Fibroblast of the aortic adventitia (primary cell): ENCODE data around the gene TIMM13. TPM values are rescaled to one million over a fixed set of nuclear protein-coding genes. Genes with fewer than 3 reads are reported as not detected.

ENCODE experiments used
- DNase-seq: peaks from one replicate; pipeline ENCODE4 v3.0.0-alpha.2; 2010; ENCODE audit warnings: low read depth
- H3K4me3 ChIP-seq: 2 replicates; pipeline ENCODE4 v1.5.1; 2011; ENCODE audit warnings: low read depth, mild to moderate bottlenecking, control low read depth, low read length, moderate library complexity
- total RNA-seq: library from RNA; depleted of rRNA; stranded (reverse); fragments of >200 nt; gene quantifications from 2 replicates; pipeline ENCODE4 v1.2.3, GENCODE V29; 2012; ENCODE audit warnings: low replicate concordance
- TF ChIP-seq, protein P1 (sequence below): IDR thresholded peaks from 2 replicates; pipeline ENCODE4 v1.5.1; 2011; ENCODE audit warnings: mild to moderate bottlenecking, low read length, control low read depth, inconsistent platforms; ENCODE audit not compliant: insufficient read depth

Gene TIMM13
- total RNA-seq, 1 donor: 33.1 TPM

GRCh38 chr19:2453431-2454025 is 26.1 kb upstream of the TIMM13 start:
- no peak for DNase-seq
- H3K4me3 ChIP-seq: no peak overlapping the region
- TF ChIP-seq, protein P1, sequence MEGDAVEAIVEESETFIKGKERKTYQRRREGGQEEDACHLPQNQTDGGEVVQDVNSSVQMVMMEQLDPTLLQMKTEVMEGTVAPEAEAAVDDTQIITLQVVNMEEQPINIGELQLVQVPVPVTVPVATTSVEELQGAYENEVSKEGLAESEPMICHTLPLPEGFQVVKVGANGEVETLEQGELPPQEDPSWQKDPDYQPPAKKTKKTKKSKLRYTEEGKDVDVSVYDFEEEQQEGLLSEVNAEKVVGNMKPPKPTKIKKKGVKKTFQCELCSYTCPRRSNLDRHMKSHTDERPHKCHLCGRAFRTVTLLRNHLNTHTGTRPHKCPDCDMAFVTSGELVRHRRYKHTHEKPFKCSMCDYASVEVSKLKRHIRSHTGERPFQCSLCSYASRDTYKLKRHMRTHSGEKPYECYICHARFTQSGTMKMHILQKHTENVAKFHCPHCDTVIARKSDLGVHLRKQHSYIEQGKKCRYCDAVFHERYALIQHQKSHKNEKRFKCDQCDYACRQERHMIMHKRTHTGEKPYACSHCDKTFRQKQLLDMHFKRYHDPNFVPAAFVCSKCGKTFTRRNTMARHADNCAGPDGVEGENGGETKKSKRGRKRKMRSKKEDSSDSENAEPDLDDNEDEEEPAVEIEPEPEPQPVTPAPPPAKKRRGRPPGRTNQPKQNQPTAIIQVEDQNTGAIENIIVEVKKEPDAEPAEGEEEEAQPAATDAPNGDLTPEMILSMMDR: no peak

GRCh38 chr19:2451741-2452140 is 24.4 kb upstream of the TIMM13 start:
- TF ChIP-seq, protein P1: no peak
- no peak overlapping the region for H3K4me3 ChIP-seq
- no peak for DNase-seq

DNA sequence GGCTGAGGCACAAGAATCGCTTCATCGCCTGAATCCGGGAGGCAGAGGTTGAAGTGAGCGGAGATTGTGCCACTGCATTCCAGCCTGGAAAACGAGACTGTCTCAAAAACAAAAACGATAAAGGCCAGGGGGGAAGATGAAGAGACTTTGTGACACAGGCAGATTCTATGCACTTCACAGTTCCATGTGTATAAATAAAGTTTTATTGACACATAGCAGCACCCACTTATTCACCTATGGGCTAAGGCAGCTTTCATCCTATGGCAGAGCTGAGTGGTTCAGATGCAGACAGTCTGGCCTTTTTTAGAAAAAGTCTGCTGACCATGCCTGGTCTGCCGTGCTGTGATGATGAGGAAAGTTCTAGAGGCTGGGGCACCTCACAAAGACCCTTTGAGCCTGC is 23.8 kb upstream of the TIMM13 start:
- H3K4me3 ChIP-seq: no peak overlapping the region
- no peak for DNase-seq
- TF ChIP-seq, protein P1: no peak

- TF ChIP-seq, protein P1: no peak
- no peak for DNase-seq
- H3K4me3 ChIP-seq: no peak overlapping the region
These were observed 21.6 kb upstream of the TIMM13 start for GRCh38 chr19:2449019-2449418.

- DNase-seq: no peak
- TF ChIP-seq, protein P1: no peak
- H3K4me3 ChIP-seq: no peak overlapping the region
These were observed 19.0 kb upstream of the TIMM13 start for GRCh38 chr19:2446381-2446780.

DNA sequence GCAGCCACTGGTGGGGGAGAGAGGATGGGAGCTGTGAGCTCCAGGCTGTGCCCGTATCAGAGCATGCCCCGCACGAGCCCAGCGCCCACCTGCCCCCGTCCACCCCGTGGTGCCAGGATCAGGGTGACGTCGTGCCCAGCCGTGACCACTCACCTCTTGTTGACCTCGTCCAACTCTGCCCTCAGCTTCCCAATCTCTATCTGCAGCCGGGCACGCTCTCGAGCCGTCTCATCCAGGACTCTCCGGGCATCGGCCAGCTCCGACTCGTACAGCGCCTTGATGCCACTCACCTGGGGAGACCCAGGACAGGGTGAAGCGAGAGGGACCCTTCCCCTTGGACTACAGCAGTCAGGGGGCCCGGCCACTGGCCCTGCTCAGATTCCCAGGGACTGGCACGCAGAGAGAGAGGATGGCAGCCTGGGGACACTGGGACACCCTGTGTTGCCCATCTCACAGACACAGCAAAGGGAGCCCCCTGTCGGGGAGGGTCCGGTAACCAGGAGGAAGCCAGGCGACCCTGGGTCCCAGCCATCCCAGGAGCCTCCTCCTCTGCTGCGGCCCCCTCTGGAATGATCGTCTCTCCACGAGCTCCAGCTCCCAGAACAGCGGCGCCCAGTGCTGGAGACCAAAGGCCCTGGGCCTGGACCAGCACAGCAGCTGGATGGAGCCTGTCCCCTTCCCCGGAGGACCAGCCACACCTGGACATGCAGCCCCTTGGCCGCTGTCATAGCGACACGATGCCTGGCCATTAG is 17.0 kb upstream of the TIMM13 start:
- TF ChIP-seq, protein P1: no peak

More for the DNA sequence above, 17.0 kb upstream of the TIMM13 start:
- no peak for DNase-seq
- no peak overlapping the region for H3K4me3 ChIP-seq
